ENCODE data around the gene TMPRSS4.

The TMPRSS4 gene

DNA sequence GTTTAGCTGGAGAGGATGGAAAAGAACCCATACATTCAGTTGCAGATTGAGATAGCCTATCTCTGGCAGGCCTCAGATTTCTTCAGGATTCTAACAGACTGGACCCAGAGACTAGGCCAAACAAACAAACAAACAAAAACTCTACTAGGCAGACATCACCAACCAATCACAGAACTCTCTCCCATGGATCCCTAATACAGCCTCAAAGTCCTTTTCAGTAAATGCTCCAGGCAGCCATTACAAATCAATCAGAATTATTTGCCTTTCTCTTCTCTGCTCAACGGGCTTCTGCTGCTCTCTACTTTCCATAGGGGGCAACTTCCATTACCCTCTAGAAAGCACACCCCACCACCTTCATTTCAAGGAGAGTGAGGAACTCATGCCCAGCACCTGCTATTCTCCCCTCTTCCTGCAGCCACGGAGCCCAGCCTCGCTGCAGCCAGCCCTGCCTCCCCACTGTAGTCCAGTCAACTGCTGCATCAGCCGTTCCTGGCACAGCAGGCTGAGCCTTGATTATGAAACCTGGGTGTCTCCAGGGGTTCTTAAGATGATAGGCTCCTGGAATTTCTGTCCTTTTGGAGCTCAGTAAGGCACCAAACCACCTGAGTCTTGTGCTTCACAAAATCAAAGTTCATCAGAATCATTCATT lies 28.9 kb downstream of the TMPRSS4 start:
- DNase-seq (ENCODE audit: low read depth in 2 of 2) = no peak

GRCh38 chr11:118106789-118107335 lies 30.0 kb downstream of the TMPRSS4 start:
- DNase-seq (ENCODE audit: low read depth in 2 of 2) = no peak

DNA sequence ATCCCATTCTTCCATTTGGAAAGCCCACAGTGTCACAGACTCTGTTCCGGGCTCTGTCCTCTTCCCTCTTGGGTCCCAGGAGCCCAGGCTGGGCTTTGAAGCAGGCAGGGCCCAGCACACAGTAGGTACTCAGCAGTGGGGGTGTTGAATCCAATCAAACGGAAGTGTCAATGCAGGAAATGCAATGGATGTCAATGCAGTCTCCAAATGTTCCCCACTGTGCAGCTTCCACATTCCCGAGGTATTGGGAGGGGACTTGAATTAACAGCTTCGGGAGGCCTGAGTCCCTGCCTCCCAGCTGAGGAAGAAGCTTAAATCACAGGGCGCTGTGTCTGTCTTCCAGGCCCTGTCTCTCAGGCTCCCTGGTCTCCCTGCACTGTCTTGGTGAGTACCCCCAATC lies 31.6 kb downstream of the TMPRSS4 start:
- DNase-seq (ENCODE audit: low read depth in 2 of 2) = no peak

- no peak for DNase-seq (ENCODE audit: low read depth in 2 of 2)
Observed at GRCh38 chr11:118109231-118109630, 32.4 kb downstream of the TMPRSS4 start.

DNA sequence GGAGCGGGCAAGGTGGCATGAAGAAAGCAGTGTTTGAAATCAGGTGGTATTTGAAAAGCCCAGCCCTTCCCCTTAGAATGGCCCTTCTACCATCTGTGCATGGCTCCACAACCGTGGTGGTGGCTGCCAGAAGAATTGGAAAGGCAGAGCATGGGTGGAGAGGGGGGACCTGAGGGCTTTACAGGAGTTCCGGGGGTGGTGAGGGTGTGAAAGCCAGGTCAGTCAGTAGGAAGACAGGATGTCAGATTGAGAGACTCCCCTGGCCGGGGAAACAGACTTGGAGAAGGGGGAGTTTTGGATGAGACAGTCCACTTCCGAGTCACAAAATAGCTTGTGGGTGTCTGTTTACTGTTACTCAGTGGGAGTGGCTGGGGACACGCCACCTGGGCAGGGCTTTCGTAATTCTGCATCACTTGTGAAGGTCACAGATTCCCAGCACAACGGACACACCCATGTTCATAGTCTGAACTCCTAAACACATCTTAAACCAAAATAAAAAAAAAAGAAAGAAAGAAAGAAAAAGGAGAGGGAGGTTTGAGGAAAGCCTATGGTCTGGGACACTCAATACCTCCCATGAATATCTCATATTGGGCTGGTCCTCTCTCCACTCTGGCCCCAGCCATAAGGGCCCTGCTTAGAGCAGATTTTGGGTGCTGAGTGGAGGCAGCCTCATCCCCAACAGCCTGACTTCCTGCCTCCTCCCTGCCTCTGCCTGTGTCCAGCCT lies 34.3 kb downstream of the TMPRSS4 start:
- DNase-seq (ENCODE audit: low read depth in 2 of 2) = no peak

DNA sequence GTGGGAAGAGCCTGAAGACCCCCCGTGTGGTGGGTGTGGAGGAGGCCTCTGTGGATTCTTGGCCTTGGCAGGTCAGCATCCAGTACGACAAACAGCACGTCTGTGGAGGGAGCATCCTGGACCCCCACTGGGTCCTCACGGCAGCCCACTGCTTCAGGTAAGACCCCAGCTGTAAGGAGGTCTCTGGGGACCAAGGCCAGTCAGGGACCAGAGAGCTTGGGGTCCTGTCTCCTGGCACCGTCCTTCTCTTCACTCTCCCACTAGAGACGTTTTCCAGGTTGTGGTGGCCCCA lies 34.8 kb downstream of the TMPRSS4 start:
- no peak for DNase-seq (ENCODE audit: low read depth in 2 of 2)

DNA sequence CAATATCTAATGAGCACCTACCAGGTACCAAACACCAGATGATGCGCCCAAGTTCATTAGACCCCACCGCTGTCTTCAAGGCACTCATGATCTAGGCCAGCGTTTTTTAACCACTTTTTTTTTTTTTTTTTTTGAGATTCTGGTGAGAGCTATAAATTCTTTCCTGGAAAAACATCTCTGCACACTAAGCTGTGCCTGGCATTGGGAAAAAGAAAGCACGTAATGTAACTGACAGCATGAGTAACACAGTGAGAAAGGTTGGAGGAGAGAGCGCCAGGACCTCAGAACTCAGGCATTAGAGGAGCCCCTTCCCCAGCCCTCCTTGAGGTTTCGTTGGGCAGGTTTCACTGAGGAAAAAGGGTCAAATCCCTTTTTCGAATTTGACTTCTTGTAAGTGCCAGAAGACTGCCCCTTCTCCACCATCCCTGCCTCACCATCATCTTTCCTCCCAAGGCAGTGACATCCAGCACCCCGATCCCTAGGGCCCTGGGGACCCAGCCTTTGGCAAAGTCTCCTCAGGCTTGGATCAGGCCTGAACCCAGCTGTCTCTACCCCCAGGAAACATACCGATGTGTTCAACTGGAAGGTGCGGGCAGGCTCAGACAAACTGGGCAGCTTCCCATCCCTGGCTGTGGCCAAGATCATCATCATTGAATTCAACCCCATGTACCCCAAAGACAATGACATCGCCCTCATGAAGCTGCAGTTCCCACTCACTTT lies 36.0 kb downstream of the TMPRSS4 start:
- DNase-seq (ENCODE audit: low read depth in 2 of 2) = no peak

DNA sequence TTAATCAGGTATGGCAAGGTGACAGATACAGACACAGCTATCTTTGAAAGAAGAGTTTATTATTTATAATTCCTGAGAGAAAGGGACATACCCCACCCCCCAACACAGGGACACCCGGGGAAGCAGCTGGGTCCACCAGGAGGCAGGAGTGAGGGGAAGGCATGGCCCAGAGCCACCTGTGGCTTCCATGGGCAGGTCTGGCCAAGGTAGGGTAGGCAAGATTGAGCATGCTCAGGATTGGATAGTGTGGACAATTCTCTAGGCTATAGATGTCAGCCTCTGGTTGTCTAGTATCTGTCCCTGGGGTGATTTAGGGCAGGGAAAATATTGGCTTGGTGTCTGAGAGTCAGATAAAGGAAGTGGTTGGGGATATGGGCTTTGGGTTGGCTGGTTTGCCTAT lies 37.4 kb downstream of the TMPRSS4 start:
- no peak for DNase-seq (ENCODE audit: low read depth in 2 of 2)

- no peak for DNase-seq (ENCODE audit: low read depth in 2 of 2)
Observed at GRCh38 chr11:118115048-118115447, 38.2 kb downstream of the TMPRSS4 start.

- DNase-seq (ENCODE audit: low read depth in 2 of 2) = peak in 1 of 2 donors; percentile 45
Observed at GRCh38 chr11:118117790-118118601, 41.1 kb downstream of the TMPRSS4 start.

DNA sequence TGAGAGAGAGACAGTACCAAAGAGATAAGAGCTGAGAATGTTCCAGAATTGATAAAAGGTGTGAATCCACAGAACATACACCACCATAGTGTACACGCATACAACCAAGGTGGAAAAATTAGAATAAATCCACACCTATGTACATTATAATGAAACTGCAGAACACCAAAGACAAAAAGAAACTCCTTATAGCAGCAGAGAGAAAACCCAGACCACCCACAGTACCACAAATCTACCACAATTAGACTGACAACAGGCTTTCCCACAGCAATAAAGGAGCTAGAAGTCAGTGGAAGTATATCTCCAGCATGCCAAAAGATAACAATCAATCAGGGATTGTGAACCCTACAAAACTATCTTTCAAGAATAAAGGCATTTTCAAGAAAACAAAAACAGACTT lies 43.9 kb downstream of the TMPRSS4 start:
- no peak for DNase-seq (ENCODE audit: low read depth in 2 of 2)

- no peak for DNase-seq (ENCODE audit: low read depth in 2 of 2)
Observed at GRCh38 chr11:118124929-118125535, 48.2 kb downstream of the TMPRSS4 start.

DNA sequence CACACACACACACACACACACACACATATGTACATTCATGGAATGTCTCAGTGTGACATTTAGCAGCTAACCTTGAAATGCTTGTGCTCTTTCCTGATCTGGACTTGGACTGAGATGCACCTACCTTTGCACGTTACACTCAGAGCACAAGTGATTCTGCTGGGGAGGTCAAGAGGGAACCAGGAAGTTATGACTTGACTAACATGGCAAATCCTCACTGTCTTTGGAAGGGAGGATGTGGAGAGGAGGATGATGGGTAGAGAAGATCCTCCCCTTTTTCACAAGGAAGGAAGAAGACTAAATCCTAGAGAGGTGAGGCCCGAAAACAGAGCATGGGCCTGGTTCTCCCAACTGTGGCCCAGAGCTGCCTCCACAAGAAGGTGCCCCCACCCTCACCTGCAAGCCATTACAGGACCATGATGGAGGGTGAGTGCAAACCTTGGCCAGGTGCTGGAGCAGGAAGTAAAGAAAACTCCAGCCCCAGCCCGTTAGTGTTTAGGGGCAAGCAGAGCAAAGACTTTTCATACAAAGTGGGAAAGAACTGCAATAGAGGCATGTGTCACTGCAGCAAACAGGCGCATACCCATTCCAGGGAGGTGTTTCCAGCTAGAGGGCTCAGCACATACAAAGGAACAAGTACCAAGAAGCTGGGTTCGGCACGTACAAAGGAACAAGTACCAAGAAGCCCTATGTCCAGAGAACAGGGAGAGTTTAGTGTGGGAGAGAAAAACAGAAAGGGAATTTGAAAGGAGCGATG lies 49.4 kb downstream of the TMPRSS4 start:
- no peak for DNase-seq (ENCODE audit: low read depth in 2 of 2)

GRCh38 chr11:118128310-118128709 lies 51.4 kb downstream of the TMPRSS4 start:
- DNase-seq (ENCODE audit: low read depth in 2 of 2) = no peak

DNA sequence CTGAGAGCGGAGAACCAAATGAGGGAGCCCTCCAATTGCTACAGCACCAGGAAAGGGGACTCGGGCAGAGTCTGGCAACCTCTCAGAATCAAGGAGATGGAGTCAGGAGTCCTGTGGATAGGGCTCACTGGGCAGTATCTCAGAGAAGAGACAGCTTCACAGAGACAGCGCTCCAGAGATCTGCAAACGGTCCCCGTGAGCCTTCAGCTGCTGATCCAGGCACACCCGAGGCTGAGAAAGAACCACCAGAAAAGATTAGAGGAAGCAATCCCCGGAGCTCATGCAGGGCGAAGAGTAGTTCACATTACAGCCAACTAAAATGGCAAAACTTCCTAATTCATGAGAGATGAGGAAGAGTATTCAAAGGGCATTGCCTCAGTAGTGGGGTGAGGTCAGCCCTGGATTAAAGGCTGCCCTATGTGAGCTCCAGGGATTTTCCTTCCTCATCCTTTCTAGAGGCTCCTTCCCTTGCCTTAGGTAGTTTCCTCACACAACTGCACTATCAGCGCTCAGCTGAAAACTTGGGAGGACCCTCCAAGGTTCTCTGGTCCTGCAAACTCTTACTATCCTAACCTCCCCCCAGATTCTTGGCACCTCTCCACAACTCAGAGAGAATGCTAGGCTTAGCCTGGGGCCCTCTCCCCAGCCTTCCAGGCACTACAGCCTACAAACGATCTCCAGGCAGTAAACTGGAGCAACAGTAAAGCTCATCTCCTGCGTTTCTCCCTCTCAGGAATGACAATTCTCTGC lies 52.0 kb downstream of the TMPRSS4 start:
- DNase-seq (ENCODE audit: low read depth in 2 of 2) = no peak

- no peak for DNase-seq (ENCODE audit: low read depth in 2 of 2)
Observed at GRCh38 chr11:118129471-118130172, 52.7 kb downstream of the TMPRSS4 start.

DNA sequence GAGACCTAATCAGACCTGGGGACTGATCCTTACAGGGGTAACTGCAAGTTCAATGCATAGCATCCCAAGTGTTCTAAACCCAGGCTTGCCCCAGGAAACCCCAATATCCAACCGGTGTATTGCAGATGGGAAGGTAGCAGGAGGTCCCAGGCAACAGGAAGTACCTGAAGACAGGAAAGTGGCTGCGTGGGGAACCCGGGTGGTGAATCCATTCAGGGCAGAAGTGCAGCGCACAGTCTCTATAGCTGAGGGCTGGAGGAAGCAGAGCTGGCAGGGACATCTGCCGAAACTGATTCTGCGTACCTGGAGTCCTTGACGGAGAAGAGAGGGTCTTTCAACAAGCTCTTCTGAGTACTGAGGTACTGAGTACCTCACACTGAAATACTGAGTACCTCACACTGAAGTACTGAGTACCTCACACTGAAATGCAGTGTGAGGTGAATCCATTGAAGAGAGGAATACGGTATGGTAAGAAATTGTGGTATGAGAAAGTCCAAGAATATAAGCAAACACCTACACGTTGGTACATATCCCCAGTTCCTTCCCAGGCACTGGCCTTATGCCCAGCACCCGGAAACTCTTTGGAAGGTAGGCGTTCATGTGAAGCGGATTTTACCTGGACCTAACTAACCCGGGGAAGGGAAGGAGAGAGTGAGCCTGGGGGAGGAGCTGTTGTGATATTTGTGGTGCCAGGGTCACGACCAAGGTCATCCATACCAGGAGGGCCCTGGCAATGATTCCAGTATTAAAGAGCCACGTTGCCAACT lies 55.7 kb downstream of the TMPRSS4 start:
- DNase-seq (ENCODE audit: low read depth in 2 of 2) = no peak

- no peak for DNase-seq (ENCODE audit: low read depth in 2 of 2)
Observed at GRCh38 chr11:118133816-118134215, 56.9 kb downstream of the TMPRSS4 start.

Measured in stimulated activated CD8-positive, alpha-beta memory T cell treated with anti-CD3 and anti-CD28 coated beads, Interleukin-15, amount 100 ng/mL, for 48 hours (primary cell).